GM12874 (cell line): ENCODE measurements around the gene MAG.

Experiments used
- TF ChIP-seq, protein P1 (sequence below): IDR thresholded peaks from 2 replicates; pipeline ENCODE4 v1.5.1; 2011; ENCODE audit warnings: low read depth, mild to moderate bottlenecking, control low read depth, low read length, moderate library complexity; ENCODE audit not compliant: insufficient read depth

Gene MAG

DNA sequence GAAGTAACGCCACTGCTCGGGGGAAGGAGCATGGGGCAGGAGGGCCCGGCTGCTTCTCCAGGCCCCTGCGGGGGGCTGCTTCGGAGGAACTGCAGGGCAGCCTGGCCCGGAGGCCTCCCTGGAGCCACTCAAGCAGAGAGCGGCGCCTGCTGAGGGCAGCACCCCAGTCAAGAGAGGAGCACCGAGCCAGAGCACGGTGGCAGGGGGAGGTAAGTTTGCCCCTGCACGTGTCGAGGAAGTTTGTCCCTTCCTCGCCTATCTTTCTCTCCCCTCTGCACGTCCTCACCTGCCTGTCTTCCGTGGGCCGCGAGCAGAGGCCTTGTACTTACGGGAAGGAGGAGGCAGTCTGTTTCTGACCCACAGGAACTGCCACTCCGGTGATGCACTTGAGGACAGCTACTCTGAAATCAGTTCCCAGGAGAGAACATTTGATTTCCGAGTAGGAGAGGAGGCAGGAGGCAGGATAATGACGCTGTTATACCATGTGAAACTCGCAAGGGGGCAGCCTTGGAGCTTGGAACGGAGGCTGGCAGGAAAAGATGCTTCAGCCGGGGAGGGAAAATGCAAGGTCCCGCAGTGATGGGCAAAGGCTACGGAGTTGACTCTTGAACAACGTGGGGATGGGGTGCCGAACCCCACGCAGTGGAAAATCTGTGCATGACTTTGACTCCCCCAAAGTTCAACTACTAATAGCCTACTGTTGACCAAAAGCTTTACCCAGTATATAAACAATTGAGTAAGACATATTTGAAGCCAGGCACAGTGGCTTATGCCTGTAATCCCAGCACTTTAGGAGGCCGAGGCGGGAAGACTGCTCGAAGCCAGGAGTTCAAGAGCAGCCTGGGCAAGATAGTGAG lies 60.7 kb downstream of the MAG start:
- TF ChIP-seq, protein P1, sequence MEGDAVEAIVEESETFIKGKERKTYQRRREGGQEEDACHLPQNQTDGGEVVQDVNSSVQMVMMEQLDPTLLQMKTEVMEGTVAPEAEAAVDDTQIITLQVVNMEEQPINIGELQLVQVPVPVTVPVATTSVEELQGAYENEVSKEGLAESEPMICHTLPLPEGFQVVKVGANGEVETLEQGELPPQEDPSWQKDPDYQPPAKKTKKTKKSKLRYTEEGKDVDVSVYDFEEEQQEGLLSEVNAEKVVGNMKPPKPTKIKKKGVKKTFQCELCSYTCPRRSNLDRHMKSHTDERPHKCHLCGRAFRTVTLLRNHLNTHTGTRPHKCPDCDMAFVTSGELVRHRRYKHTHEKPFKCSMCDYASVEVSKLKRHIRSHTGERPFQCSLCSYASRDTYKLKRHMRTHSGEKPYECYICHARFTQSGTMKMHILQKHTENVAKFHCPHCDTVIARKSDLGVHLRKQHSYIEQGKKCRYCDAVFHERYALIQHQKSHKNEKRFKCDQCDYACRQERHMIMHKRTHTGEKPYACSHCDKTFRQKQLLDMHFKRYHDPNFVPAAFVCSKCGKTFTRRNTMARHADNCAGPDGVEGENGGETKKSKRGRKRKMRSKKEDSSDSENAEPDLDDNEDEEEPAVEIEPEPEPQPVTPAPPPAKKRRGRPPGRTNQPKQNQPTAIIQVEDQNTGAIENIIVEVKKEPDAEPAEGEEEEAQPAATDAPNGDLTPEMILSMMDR = peak; percentile 78

DNA sequence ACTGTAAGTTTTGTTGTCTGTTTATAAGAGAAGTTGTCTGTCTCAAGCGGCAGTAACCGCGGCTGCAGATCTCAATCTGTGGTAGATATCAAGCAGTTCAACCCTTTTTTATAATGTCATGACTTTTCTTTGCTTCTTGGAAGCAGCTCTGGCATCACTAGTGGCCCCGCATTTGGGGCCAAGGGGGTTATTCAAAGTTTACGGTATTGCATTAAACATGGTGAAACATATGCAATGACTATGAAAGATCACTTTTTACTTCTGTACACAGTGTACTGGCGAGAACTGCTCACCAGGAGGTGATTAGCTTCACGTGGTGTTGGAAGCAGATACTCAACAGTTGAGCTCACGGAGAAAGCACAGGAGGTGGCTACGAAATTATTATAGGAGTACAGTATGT lies 61.7 kb downstream of the MAG start:
- TF ChIP-seq, protein P1 = no peak

DNA sequence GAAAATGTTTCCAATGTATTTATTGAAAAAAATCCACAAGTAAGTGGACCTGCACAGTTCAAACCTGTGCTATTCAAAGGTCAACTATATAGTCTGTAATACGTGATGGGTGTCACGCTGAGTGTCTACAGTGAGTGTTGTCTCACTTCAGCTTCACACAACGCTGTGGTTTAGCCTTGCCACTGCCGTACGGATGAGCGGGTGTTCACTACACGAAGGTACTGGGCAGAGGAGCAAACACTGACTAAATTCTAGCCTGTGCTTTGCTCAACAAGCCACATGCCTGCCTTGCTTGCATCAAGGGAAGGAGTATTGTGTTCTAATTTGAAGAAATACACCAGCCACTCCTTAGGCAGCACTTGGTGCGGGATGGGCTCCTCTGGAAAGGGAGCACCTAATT lies 62.9 kb downstream of the MAG start:
- TF ChIP-seq, protein P1 = no peak

DNA sequence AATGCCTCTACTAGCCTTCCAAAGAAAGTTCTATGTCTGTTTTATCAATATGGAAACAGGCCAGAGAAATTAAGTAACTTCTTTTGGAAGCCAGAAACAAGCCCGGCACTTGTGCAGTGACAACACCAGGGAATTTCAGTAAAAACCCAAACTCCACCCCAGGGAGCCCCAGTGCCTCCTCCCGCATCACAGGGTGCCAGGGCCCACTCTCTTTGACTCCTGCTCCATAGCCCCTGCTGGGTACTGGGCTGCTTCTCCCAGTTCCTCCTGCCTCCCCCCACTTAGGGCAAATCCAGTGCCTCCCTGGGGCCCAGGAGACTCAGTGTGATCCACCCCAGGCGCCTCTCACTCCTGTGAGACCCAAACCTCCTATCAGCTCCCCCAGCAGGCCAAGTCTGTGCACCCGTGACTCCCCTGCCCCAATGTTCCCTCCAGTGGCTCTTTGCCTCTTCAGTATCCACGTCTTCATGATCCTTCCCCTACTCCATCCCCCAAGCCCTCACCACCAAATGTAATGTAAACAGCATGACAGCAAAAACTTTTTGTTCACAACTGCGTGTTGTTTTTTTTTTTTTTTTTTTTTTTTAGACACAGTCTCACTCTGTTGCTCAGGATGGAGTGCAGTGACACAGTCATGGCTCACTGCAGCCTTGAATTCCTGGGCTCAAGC lies 64.0 kb downstream of the MAG start:
- TF ChIP-seq, protein P1 = no peak

DNA sequence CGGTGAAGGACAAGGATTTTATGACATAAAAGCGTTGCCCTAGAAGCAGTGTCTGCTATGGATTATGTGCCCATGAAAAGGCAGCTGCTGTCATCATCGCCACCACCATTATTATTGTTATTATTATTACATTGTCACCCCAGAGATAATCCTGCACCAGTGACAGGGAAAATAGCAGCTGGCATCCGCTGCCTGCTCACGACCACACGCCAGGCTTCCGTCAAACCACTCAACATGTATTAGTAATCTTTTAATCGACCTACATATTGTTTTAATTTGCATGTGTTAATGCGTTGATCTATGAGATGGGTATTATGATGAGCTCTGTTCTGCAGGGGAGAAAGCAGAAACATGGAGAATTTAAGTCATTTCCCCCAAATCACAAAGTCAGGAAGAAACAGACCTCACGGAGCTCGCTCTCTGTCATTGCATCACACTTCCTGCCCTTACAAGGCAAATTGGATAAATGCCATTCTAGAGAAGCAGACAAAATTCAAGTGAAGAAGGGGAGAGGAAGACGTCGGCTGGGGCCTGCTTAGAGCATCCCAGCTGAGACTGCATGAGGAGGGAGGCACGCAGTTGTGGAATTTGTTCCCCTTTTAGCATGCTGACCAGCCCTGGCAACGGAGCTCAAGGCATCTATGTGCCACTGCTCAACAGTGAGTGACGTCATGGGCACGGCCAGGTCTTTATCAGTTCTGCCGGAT lies 66.1 kb downstream of the MAG start, which contains the start of gene FFAR3:
Gene FFAR3, plus strand, starts transcription at position 594 of the 707 bp plus-strand sequence. CDS start 431 bp downstream, outside the sequence.
- TF ChIP-seq, protein P1 = no peak

DNA sequence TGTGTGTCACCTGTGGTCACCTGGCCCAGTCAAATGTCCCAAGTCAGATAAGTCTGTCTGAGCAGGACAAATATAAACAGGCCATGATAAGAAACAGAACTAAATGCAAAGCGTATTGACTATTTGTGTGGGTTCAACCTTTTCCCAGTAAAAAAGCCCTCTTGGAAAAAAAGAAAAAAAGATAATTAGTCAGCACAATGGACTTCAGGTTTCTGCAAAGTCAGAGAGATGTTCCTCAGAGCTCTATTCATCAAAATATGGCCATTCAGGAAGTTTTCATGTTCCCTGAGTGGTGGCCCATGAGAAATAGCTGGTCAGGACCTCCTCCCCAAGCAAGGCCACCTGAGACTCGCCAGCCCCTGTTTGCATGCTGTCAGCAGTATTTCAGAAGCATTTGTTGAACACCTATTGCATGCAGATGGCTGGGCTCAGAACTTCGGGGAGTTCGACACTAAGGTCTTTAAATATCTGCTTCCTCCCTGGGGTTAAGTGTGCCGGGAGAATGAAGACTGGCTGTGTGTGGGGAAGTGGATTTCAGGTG lies 69.0 kb downstream of the MAG start:
- TF ChIP-seq, protein P1 = no peak
